ENCODE data around the gene QKI.

Gene QKI

GRCh38 chr6:163398115-163398514 is 16.4 kb upstream of the QKI start:
- H3K4me3 ChIP-seq (ENCODE audit: low read depth, low read length), result no peak overlapping the region
- TF ChIP-seq CTCF (conservative IDR thresholded peaks at IDR 0.05; ENCODE audit: low read depth, low read length), result no peak
- DNase-seq (ENCODE audit: low read depth), result peak; percentile 40

- TF ChIP-seq CTCF (conservative IDR thresholded peaks at IDR 0.05; ENCODE audit: low read depth, low read length), result no peak
- DNase-seq (ENCODE audit: low read depth), result no peak
- no peak overlapping the region for H3K4me3 ChIP-seq (ENCODE audit: low read depth, low read length)
Observed at GRCh38 chr6:163398815-163399214, 15.7 kb upstream of the QKI start.

GRCh38 chr6:163400509-163400908 is 14.0 kb upstream of the QKI start:
- no peak overlapping the region for H3K4me3 ChIP-seq (ENCODE audit: low read depth, low read length)
- TF ChIP-seq CTCF (conservative IDR thresholded peaks at IDR 0.05; ENCODE audit: low read depth, low read length), result no peak
- DNase-seq (ENCODE audit: low read depth), result no peak

- no peak for TF ChIP-seq CTCF (conservative IDR thresholded peaks at IDR 0.05; ENCODE audit: low read depth, low read length)
Observed at GRCh38 chr6:163401039-163401885, 13.3 kb upstream of the QKI start.

GRCh38 chr6:163402616-163403015 is 11.9 kb upstream of the QKI start:
- DNase-seq (ENCODE audit: low read depth), result no peak
- no peak for TF ChIP-seq CTCF (conservative IDR thresholded peaks at IDR 0.05; ENCODE audit: low read depth, low read length)
- H3K4me3 ChIP-seq (ENCODE audit: low read depth, low read length), result no peak overlapping the region

More at GRCh38 chr6:163401039-163401885, 13.3 kb upstream of the QKI start:
- DNase-seq (ENCODE audit: low read depth), result no peak
- H3K4me3 ChIP-seq (ENCODE audit: low read depth, low read length), result no peak overlapping the region

GRCh38 chr6:163404825-163405265 is 9.7 kb upstream of the QKI start:
- DNase-seq (ENCODE audit: low read depth), result peak; percentile 74
- H3K4me3 ChIP-seq (ENCODE audit: low read depth, low read length), result no peak overlapping the region

More at GRCh38 chr6:163404825-163405265, 9.7 kb upstream of the QKI start:
- TF ChIP-seq CTCF (conservative IDR thresholded peaks at IDR 0.05; ENCODE audit: low read depth, low read length), result no peak

Measured in choroid plexus epithelial cell (primary cell).